NCI-H2029 treated with DMSO at 0.1 percent for 48 hours (cell line): ENCODE data around the gene PARD3B.

ENCODE experiments used
- DNase-seq: peaks from one replicate; lab custom pipeline; 2025; lab: John Stamatoyannopoulos, UW

Gene PARD3B

DNA sequence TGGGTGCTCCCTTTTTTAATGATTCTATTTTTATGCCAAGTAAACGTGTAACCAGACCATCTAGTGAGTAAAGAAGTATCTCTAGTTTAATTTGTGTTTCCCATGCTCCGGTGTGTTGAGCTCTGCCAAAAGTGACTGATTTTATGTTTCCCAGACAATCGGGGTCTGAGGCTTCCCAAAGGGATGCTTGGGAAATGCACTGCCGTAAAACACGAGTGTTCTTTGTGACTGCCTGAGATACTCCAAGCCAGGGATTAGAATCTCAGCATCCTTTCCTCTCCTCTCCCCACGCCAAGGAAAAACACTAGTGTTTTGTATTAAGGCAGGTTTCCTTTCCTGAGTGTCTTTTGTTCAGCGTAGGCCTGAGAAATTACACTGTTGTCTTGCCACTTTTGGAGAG lies 956.6 kb downstream of the PARD3B start:
- no peak for DNase-seq

DNA sequence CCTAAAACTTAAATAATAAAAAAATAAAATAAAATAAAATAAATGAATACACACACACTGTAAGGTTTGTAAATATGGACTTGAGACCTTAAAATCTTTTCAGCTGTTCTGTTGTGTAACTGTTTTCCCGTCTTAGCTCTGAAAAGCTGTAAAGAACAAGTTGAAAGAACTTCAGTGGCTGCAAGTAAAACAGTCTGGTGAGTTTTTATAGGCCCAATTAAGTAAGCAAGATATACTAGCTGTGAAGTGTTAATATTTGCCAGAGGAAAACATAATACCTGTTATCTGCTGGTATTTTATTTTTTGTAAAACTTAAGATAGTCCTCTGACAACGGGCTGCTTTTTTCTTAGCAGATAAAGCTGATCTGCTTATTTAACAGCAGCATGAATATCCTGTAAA lies 960.1 kb downstream of the PARD3B start:
- no peak for DNase-seq

DNA sequence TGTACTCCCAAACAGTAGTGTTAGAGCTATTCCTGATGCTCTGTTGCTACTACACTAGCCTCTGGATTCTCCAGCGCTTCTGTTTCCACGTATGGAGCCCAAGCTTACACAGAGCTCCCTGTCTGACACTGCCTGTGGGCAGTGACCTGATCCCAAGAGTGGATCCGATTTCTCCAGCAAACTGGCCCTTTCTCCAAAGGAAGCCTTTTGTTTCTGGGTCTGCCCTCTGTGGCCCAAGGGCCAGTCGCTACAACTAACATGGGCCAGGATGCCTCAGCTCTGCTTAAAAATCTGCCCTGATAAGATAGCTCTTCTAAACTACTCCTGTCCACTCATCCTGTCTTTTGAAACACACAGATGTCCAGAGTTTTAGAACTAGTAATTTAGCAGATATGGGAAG lies 964.4 kb downstream of the PARD3B start:
- DNase-seq = no peak

DNA sequence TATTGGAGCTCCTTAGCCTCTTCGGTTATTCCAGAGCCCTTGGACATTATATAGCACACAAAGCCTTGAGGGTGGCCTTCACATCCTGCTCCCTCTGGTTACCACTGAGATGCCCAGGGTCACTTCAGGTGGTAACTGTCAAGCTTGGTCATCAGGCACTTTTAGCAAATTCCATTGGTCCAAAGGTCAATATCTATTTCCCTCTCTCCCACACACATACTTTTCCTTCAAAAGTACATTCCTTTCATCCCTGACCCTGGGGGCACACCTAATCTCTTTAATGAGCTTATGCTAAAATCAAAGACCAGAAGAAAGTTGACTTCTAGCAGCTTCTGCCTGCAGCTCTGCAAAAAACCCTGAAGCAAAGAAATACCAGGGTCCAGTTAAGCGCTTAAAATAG lies 965.1 kb downstream of the PARD3B start:
- DNase-seq = no peak

DNA sequence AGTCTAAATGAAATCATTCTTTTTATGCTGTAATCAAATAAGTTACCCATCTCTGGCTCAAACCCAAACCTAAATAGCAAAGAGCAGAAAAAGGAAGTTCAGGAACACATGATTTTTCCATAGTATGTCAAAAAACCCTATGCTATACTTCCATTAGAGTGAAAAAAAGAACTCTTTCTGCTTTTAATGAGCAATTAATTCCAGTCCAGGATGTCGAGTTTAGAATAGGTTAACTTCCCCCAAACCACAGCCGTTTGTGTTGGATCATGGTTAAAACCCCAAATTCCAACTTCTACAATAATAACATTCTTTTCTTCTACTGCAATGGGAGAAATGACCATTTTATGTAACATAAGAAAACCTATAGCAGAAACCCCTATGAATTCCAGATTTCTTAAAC lies 965.9 kb downstream of the PARD3B start:
- no peak for DNase-seq

DNA sequence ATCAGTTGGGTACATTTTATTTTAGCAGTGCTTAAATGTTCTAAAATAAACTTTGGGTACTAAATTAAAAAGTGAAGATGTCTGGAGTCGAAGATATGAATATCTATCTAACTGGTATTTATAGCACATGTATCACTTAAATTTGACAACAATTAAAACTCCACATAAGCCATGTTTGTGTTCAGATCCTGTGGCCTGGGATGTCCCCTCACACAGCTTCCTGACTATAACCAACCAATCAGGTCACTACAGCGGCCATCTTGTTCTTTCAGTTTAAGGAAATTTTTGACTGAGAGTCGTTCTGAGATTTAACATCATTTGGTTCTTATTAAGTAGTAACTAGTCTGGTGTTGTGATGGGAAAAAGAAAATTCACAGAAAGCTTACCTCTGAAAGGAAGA lies 966.4 kb downstream of the PARD3B start:
- DNase-seq = no peak

DNA sequence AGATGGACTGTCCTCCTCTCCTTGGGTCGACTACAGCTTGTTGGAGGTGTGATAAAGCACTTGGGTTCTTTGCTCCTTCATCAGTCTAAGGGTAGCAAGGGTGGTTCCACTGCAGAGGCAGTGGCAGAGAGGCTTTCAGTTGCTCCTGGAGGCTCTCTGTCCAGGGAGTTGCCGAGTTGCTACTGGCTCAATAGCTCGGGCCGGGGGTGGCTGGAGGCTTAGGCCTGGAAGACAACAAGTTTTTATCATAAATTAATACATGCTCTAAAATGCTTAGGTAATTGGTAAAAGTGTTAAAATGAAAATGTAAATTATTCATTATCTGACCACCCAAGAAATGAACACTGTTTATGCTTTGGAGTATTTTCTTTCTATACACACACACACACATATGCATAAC lies 975.0 kb downstream of the PARD3B start:
- DNase-seq = no peak

DNA sequence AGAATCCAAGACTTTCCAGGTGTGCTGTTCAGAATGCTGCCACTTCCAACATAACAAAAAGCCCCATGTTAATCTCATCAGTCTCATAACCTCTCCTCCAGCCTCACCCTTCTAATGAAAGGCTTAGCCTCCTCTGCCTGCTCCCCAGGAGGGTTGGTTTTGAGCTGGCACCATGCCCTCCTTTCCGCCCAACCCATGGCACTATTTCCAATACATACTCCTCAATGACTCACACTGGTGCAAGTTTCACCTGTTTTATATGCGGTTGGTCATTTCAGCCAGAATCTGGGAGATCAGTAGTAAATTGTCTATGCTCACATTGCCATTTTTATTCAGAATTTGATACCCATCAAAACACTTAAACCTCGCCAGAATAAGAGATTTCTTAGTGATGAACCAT lies 979.4 kb downstream of the PARD3B start:
- DNase-seq = no peak

DNA sequence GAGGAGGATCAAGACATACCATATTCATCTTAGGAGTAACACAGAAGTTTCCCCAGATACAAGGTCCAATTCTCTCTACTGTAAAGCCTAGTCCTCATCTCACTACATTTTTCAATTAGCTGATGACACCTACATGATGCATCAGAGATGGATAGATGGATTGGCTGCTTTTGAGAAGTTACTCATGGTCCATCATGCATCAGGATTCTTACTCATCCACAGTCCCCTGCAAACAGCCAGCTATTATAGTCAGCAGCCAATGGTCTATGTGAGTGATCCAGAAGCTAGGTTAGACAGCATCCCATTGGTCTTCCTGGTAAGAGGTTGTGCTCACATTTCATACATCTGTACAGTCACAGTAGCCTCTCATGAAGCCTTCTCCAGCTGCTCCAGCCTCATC lies 982.5 kb downstream of the PARD3B start:
- no peak for DNase-seq

DNA sequence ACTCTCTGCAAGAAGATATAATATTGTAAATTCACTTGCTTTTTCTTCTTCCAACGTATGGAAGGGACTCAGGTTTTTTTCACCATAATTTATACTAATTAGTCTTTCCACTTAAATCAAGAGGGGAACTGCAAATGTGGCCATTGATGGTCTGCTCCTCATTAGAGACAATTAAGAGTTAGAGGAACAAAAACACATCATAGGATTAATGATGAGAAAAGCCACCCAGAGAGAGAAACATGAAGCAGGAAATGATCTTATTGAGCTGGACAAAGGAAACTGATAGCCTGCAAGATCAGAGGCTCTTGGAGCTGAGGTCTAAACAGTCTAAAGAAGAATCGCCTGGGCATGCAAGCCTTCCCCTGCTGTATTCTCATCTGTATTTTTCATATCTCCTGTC lies 985.8 kb downstream of the PARD3B start:
- DNase-seq = no peak

DNA sequence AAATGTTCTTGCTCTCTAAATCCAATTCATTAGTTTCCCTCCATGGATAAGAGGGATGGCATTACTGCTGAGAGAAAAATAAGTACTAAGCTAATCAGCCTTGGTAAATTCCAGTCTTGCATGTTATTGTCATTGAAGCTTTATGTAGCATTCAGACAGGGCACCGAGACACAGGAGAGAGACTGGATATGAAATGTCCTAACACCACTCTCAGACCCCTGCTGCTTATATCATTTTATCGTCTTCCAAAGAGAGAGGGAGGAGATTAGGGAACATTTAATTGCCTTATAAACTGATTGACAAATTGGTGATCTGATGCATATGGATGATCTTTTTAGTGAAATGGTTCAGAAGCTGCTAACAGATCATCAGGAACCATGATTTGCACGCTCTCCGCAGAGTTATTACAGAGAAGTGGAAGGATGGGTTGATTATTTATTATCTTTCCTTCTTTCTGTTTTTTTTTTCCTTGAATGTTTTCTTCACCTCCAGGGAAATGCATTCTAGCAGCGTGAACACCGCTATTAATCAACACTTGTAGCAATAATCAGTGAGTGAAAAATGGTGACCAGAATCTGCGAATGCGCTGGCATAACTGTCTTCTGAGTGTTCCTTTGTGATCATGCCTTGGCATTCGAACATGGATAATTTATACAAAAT lies 986.3 kb downstream of the PARD3B start:
- no peak for DNase-seq

DNA sequence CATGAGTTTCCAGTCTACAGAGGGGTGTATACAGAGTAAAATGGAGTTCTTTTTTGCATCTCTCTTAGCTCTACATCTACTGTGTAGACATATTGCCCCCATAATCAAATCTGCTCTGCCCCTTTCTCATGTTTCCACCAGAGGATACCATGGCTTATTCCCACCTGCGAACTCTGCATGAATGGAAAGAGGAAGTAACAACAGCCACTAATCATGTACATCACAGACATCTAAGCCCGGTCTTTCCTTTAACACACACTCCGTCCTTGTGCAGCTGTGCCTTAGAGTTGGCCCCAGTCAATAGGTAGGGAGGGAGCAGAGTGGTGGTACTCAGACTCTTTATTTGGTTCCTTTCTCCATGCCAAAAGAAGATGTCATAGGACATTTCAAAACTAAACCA lies 989.7 kb downstream of the PARD3B start:
- DNase-seq = no peak

DNA sequence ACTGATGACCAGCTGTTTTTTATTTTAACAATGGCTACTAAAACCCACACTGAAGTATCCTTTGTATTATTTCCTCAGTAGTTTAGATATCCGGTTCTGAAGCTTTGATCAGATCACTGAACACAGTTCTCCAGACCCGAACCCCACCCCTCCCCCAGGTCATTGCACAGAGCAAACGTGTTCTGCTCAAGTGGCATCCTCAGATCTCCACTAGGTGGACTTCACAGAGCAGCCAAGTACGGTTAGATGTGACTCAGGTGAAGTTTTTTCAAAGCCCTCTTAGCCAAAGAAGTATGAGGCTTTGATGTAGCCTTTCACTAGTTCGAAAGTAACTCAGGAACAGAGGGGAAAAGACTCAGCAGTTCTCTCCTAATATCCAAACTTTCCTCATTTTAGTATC lies 994.3 kb downstream of the PARD3B start:
- no peak for DNase-seq

DNA sequence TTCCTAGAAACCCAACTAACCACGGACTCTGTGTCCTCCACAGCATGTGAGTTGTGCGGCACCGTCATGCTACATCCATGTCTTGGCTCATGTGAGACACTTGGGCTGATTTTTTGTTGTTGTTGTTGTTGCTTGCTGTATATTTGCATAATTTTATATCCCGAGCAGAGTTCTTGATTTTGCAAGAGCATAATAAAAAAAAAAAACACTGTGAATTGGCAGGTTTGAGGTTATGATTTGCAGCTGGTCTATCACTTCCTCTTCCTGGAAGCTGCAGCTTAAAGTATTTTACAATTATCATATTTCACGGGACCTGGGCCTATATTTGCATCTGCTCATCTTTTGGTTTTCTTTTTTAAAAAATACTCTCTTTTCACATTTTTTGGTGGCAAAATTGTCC lies 994.8 kb downstream of the PARD3B start:
- no peak for DNase-seq

DNA sequence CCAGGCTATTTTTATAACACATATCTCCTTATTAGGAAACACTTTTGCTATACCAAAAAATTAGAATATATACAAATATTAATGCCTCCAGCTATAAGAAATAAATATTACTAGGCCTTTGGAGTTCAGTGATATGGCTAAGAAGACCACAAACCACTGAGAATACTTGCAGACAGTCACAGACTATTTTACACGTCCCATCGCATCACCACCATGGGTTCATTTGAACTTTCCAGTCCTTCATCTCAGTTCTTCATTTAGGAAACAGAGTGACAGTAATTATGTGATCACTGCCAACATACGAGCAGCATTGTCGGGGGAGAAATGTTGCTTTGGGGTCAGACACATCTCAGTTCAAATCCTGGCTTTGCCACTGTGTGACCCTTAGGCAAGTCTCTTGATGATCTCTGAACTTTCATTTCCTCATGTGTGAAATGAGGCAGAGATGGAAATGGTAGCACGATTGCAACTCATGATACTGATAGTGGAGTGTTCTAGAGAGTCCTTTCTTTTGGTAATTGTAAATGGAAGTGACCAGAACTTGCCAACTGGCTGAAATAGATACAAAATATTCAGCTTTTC lies 998.1 kb downstream of the PARD3B start:
- DNase-seq = no peak

DNA sequence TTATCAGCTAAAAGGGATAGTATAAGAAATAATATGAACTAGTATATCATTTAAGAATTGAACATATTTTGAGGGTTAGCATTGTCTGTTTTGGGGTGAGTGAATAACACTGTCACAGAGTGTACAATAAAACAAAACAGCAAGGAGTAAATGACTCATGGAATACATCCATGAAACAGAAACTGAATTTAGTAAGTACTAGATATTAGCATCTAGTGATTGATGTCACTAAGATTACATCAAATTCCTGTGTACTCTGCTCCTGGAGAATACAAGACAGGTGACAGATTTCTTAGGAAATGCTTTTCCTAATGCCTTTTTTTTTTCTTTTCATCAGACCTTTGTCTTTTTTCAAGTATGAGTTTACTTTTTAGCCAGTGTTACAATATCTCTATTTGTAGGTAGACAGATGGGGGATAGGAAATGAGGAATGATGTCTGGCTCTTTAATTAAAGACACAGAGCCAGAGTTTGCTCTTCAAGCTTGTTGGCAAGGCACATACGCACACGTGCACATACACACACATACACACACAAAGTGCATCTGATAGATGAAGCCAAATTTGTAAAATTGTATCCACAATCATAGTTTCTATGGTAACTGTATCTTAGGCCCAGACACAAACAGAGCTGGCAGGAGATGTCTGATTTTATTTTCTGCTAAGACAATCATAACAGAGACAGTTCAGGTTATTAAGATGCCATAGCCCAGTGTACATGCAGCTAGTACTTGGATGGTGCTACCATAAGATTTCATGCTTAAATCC lies 998.8 kb downstream of the PARD3B start:
- DNase-seq = no peak

DNA sequence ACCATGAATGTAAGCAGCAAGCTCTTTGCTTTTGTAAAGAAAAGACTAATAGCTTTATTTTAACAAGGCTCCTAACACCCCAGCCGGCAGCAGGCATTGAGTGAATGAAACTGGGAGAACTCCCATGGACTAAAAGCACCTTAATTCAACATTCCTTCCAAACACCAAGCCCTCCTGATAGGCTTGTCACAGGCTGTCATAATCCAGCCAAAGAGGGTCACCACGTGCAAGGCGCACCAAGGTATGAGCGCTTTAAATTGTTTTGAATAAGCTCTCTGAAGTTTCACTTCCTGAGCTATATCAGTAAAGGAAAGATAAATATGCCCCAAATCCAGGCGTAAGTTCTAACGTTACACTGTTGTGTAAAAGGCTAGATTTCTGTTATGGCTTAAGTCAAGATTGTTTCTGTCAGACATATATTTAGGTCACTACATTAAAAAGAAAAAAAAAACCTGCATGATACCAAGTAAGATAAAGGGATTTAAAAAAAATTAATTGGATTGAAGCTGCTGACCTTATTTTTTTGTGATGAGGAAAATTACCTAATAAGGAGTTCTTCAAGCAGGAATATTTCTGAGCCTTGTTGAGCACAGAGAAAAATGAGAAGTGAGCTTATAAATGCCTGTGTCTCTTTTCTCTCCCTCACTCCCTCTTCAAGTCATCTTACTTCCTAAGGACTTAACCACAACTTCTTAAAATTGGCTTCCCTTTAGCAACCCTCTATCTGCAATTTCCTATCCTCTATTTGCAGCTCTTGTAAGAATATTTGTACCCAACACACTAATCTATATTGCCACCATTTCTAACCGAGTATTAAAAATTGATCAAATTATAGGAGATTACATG lies 1000.9 kb downstream of the PARD3B start:
- DNase-seq = no peak

DNA sequence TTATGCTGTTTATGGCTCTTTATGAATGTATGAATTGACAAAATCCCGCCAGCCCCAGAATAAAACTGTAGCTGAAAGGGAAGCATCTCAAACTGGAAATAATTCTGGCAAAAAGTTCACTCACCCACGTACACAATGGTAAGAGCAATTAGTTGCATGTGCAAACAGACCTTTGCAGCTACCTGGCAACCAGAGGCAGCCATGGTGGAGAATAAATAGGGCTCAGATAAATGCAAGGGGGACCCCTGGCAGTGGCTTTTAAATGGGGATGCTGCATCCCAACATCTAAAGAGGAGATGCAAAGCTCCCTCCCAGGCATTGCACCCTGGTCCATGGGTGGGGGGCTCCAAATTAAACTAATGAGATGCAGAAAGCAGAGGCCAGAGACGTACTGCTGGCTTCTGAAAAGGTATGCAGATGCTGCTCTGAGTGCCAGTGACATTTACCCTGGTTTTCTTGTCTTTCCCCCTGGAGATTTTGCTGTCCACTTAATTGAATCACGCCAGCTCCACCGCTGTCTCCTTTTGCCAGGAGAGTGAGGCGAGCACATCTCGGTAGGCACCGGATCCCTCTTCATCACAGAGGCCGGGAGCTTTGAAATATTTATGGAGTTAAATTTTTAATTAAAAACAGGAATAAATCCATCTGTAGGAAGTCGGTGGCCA lies 1010.4 kb downstream of the PARD3B start:
- no peak for DNase-seq

DNA sequence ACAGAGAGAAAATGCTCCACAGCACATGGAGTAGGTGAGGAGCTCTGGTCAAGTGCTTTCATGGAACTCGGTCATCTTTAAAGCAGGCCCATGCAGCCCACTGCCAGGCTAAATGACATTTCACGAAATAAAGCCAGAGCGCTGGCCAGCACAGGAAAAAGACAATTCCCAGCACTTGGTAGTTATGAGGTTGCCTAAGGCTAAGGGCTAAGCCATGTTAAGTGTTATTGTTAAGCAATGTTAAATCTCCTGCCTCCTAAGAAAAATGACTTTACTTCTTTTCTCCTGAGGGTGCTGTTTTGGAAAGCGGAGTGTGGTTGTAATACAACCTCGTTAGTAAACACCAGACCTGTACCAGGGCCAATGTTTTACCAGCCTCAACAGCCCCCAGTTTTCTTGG lies 1011.1 kb downstream of the PARD3B start:
- DNase-seq = no peak

DNA sequence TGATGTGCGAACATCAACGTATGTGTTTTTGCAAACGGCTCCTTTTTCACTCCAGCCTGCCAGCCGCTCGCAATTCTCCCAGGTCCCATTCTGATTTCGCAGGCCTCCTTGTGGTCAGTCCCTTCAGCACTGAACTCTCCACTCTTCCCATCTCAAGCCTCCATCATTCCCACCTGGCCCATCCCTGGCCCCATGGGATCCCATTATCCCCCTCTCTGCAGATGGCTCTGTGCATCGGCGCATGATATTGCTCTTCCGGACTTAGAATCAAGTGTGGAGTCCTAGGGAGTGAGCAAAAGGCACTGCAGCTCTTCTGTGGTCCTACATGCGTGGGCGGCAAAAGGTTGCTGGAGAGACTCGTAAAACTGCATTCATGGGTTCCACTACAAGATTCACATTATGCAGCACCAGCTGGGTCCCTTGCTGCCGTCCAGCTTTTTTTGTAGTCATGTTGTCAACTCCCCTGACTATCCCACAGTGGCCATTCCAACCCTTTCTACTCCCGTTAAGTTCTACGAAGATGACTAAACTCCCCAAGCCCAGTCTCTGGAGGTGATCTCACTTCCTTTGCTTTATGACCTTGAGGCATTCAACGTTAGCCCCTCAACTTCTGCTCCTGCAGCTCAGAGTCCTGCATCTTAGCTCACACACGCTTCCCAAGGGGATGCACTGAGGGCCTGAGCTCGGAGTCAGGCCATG lies 1011.7 kb downstream of the PARD3B start:
- no peak for DNase-seq

DNA sequence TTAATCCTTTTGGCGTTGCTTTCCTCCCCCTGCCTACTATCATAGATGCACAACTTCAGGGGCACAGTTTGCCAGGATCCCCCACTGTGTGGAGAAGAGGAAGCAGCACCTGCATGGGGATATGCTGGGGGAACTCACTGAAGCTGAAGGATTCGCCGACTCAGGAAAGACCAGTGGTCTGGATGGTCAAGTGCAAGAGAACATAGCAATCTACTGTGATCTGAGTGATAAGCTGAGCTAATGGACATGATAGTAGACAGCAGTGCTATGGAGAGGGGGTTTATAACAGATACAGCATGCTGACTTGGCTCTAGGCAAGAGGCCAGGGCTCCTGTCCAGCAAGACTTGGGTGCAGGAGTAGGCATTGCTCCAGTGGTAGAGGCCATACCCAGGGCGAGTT lies 1012.6 kb downstream of the PARD3B start:
- DNase-seq = no peak

DNA sequence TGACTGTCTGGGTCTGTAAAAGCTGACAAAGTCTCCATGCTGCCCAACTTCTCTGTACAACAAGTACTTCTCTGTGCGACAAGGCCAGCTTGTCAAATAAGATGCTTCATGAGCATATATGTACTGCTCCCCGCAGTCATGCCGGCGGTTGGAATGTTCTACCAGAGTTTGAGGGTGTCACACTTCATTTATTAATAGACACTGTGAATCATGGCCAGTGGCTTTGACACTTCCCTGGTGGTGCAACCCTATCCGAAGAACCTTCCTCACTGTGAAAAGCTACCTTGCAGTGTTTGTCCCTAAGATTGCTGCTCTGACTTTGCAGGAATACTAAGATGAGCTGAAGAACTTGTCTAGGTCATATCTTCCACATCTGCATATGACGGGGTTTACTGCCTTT lies 1016.2 kb downstream of the PARD3B start:
- no peak for DNase-seq
